Mesenteric fat pad (tissue), 1 donor: ENCODE results near the gene ZC3H18. TPM values are rescaled to one million over a fixed set of nuclear protein-coding genes. Genes with fewer than 3 reads are reported as not detected.

ENCODE experiments used
- DNase-seq: peaks from one replicate; pipeline ENCODE4 v3.0.0-alpha.2; 2020; ENCODE audit warnings: low spot score
- total RNA-seq: library from RNA; stranded (reverse); fragmentation: NEBNext Ultra II Directional; extraction: Animal tissue kit (Norgen Biotek cat#: 25700); gene quantifications from one replicate; pipeline ENCODE4 v1.2.1, GENCODE V29; 2021
- donor health status: DM: yes; HTN: yes; CAD: no.

Gene ZC3H18
- total RNA-seq, 1 donor from 2014 or later: 39.2 TPM

- no peak for DNase-seq
These were observed 8.5 kb downstream of the ZC3H18 start for GRCh38 chr16:88578446-88579313.

- DNase-seq: no peak
These were observed 10.2 kb downstream of the ZC3H18 start for GRCh38 chr16:88580371-88580770.

GRCh38 chr16:88581033-88581432 is 10.8 kb downstream of the ZC3H18 start:
- DNase-seq: no peak

GRCh38 chr16:88582912-88583575 is 12.8 kb downstream of the ZC3H18 start:
- no peak for DNase-seq

- no peak for DNase-seq
These were observed 14.5 kb downstream of the ZC3H18 start for GRCh38 chr16:88584676-88585075.

GRCh38 chr16:88585269-88585668 is 15.1 kb downstream of the ZC3H18 start:
- no peak for DNase-seq

GRCh38 chr16:88585927-88586581 is 15.9 kb downstream of the ZC3H18 start:
- DNase-seq: no peak

GRCh38 chr16:88588148-88588547 is 17.9 kb downstream of the ZC3H18 start:
- DNase-seq: no peak

- DNase-seq: no peak
These were observed 18.6 kb downstream of the ZC3H18 start for GRCh38 chr16:88588754-88589153.

GRCh38 chr16:88589441-88589840 is 19.2 kb downstream of the ZC3H18 start:
- no peak for DNase-seq

- DNase-seq: no peak
These were observed 21.4 kb downstream of the ZC3H18 start for GRCh38 chr16:88591577-88592021.

GRCh38 chr16:88593061-88593460 is 22.9 kb downstream of the ZC3H18 start:
- DNase-seq: no peak

- DNase-seq: no peak
These were observed 23.3 kb downstream of the ZC3H18 start for GRCh38 chr16:88593489-88593888.

- no peak for DNase-seq
These were observed 23.7 kb downstream of the ZC3H18 start for GRCh38 chr16:88593910-88594309.

- no peak for DNase-seq
These were observed 24.9 kb downstream of the ZC3H18 start for GRCh38 chr16:88595101-88595500.

- no peak for DNase-seq
These were observed 25.7 kb downstream of the ZC3H18 start for GRCh38 chr16:88595921-88596320.

GRCh38 chr16:88596483-88596882 is 26.3 kb downstream of the ZC3H18 start:
- DNase-seq: no peak

GRCh38 chr16:88597856-88598491 is 27.8 kb downstream of the ZC3H18 start:
- DNase-seq: no peak

- no peak for DNase-seq
These were observed 29.0 kb downstream of the ZC3H18 start for GRCh38 chr16:88599092-88599733.

- DNase-seq: no peak
These were observed 29.8 kb downstream of the ZC3H18 start for GRCh38 chr16:88599825-88600538.
